GM12872 (cell line): ENCODE measurements around the gene CDT1.

ENCODE experiments used
- TF ChIP-seq, protein P1 (sequence below): IDR thresholded peaks from 3 replicates; pipeline ENCODE4 v1.5.1; 2011; ENCODE audit warnings: low read depth, mild to moderate bottlenecking, low read length, moderate library complexity; ENCODE audit not compliant: insufficient read depth

CDT1 gene

DNA sequence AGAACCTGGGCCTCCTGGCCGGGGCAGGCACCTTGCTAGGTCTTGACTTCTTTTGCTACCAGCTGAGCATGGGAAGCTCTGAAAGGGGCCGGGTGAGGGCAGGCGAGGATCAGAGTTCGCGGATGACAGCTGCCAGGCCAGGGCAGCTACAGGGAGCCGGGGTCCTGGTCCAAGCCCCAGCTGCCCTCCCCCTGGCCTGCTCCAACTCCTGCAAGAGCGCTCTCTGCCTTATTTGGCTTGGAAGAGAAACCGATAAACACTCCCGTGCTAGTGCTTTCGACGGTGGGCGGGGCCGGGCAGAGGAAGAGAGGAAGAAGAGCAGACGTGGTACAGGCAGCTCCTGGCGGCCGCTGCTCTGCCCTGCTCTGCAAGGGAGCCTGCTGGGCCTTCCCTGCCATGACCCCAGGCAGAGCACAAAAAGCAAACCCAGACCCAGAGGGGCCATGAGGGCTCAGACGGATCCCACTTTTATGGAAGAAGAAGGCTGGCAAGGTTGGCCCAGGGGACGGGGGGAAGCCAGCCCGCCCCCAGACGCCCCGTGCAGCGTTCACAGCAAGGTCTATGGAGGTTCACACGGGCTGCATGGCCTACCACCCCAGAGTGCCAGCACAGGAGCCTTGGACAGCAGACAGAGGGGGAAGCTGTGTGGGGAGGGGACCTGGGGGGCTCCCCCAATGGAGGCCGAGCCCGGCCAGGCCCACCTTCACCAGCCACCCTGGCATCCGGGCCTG lies 44.2 kb upstream of the CDT1 start:
- TF ChIP-seq, protein P1, sequence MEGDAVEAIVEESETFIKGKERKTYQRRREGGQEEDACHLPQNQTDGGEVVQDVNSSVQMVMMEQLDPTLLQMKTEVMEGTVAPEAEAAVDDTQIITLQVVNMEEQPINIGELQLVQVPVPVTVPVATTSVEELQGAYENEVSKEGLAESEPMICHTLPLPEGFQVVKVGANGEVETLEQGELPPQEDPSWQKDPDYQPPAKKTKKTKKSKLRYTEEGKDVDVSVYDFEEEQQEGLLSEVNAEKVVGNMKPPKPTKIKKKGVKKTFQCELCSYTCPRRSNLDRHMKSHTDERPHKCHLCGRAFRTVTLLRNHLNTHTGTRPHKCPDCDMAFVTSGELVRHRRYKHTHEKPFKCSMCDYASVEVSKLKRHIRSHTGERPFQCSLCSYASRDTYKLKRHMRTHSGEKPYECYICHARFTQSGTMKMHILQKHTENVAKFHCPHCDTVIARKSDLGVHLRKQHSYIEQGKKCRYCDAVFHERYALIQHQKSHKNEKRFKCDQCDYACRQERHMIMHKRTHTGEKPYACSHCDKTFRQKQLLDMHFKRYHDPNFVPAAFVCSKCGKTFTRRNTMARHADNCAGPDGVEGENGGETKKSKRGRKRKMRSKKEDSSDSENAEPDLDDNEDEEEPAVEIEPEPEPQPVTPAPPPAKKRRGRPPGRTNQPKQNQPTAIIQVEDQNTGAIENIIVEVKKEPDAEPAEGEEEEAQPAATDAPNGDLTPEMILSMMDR, result no peak

DNA sequence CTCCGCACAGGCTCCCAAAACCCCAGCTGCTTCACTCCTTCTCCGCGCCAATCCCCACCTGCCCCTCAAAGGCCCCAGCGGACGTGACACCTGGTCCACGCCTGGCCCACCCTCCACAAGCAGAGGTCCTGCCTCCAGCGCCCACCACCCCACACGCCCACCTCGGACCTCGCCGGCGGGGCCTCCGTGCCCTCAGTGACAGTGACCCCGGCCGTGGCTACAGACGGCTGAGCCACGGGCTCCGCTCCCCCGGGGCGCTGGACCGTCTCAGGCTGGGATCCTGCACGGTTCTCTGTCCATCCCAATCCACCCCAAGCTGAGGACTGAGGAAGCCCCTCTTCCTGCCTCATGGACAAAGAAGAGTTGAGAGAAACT lies 43.6 kb upstream of the CDT1 start:
- TF ChIP-seq, protein P1, result no peak

DNA sequence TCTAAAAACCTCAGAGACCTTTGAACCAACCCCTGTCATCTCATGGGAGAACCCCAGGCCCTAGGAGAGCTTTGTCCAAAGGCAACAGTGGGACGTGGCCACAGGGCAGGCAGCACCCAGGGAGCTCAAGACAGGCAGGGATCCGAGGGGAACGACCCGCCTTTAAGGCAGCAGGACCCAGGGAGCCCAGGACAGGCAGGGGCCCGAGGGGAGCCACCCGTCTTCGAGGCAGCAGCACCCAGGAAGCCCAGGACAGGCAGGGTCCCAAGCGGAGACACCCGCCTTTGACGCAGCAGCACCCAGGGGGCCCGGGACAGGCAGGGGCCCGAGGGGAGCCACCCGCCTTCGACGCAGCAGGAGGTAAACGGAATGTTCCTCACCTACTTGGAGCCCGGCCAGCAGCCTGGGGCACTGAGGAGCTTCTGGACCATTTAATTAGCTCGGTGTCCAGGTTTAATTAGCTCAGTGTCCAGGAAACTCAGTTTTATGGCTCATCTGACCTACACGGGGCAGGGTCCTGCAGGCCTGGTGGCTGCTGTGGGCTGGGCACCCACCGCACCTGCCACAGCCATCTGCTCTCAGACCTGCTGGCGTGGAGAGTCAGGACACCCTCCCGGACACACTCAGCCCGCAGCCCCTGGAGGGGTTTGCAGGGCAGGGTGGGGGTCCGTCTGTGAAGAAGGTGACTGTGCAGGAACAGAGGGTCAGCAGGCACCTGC lies 43.0 kb upstream of the CDT1 start:
- TF ChIP-seq, protein P1, result no peak

DNA sequence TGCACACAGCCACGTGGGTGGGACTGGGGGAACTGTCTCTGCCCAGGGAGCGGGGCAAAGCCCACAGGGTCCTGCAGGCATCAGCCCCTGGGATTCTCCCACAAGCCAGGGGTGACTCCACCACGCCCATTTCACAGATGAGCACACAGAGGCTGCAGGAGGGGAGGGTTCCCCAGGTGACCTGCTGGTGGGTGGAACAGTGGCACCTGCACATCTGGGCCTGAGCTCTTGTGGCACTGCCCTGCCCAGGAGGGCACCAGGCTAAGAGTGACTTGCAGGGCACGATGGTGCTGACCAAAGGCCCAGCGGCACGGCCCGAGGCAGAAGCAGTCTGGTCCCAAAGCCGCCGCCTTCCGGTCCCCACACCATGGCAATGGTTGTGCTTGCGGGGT lies 42.5 kb upstream of the CDT1 start:
- TF ChIP-seq, protein P1, result no peak

DNA sequence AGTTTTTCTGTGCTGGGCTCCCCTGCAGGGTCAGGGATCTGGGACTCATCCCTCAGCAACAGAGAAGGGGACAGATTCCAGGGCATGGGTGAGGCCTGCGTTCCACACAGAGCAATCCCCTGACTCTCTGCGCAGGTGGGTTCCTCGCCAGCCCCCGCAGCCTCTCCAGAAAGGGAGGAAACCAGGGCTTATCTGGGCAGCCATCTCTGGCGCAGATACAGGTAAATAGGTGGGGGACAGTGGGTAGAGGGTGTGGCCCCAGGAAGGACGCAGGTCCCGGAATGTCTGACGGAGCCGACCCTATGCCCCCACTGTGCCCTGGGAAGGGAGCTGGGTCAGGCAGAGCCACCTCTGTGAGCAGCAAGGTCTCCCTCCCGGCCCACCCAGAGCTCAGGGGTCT lies 41.8 kb upstream of the CDT1 start:
- TF ChIP-seq, protein P1, result no peak

DNA sequence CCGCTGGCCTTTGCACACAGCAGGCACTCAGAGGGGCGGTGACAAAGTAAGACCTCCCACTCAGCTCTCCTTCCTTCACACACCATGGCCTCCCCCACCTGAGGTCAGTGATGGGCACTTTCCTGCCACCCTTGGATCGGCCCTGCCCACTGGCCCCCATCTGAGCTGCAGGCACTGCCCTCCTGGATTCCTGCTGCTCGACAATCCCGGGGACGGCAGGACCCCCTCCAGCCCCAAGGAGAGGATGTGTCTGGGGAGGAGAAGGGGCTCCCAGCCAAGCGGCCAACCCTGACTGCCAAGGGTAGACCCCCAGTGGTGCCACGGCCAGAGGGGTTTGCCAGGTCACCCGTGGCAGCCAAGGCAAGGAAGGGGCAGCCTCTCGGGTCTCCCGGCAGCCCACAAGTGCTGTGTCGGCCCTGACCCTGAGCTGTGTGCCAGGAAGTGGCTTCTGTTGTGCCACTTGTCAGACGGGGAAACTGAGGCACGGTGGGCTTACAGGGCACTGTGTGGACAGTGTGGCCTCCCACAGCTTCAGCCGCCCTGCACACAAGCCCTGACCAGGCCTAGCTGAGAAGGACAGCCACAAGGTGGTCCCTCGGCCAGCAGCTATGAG lies 41.2 kb upstream of the CDT1 start:
- TF ChIP-seq, protein P1, result no peak

DNA sequence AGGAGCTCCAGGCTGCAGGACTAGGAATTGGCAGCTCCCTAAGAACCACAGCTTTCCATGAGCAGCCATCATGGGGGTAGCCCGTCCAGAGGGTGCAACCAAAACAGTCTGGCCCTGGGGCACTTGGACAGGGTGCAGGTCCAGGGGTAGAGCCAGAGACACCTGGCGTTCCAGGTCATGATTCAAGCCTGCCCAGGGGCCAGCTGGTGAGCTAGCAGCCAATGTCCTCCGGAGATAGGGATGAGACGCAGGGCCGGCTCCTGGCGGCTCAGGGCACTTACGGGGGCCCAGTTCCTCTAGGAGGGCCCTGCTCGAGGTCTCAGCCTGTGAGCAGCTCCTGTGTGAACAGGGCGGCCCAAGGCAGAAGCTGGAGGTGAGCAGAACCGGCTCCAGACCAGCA lies 40.6 kb upstream of the CDT1 start:
- TF ChIP-seq, protein P1, result no peak
